K562 (cell line): ENCODE results near the gene CNR1.

ENCODE experiments used
- CEBPZ ChIP-seq: fragments of 150-350 bp; IDR thresholded peaks from 2 replicates; pipeline ENCODE4 v1.6.1; 2014; ENCODE audit warnings: low read depth, mild to moderate bottlenecking, low read length, borderline replicate concordance
- CTCF ChIP-seq, 3 experiments: IDR thresholded peaks in 2 of 3; conservative IDR thresholded peaks in 1 of 3; 2 replicates each; pipeline ENCODE4 v1.5.1; 2011 to 2012; ENCODE audit warnings: low read length in 3 of 3, mild to moderate bottlenecking in 3 of 3, control low read depth in 2 of 3, improper control_type of control experiment in 1 of 3, inconsistent platforms in 1 of 3, low read depth in 1 of 3, mixed read lengths in 1 of 3, moderate library complexity in 1 of 3; ENCODE audit not compliant: insufficient read depth in 2 of 3
- IRF2 ChIP-seq: sonication (generic); formaldehyde crosslinking; IDR thresholded peaks from 2 replicates; pipeline ENCODE4 v1.8.1; 2022; ENCODE audit warnings: mild to moderate bottlenecking, missing genetic modification reagents
- JUND ChIP-seq, 2 experiments: IDR thresholded peaks; 2 replicates in 1 of 2; 3 replicates in 1 of 2; pipeline ENCODE4 v1.6.1; 2011; ENCODE audit warnings: borderline replicate concordance in 2 of 2, low read depth in 2 of 2, low read length in 2 of 2, improper control_type of control experiment in 1 of 2, missing biosample characterization in 1 of 2, missing genetic modification characterization in 1 of 2, missing genetic modification reagents in 1 of 2
- MEF2D ChIP-seq: conservative IDR thresholded peaks from 2 replicates; pipeline ENCODE4 v1.6.1; 2016; ENCODE audit warnings: low read depth, missing genetic modification characterization, missing compliant biosample characterization
- MLX ChIP-seq, 2 experiments: fragments of 450-650 bp in 1 of 2; sonication (generic) in 1 of 2; formaldehyde crosslinking; conservative IDR thresholded peaks; 2 replicates each; pipeline versions ENCODE4 v1.4.0 to v1.8.1; 2020 to 2022; ENCODE audit warnings: mild to moderate bottlenecking in 1 of 2, missing genetic modification reagents in 1 of 2
- POLR2A ChIP-seq: fragments of 450-650 bp; conservative IDR thresholded peaks from 2 replicates; pipeline ENCODE4 v1.6.1; 2016
- RBBP5 ChIP-seq: fragments of 200-600 bp; sonication (generic); IDR thresholded peaks from 2 replicates; pipeline ENCODE4 v1.6.1; 2012; ENCODE audit warnings: borderline replicate concordance, mild to moderate bottlenecking, low read length, control low read depth, inconsistent platforms; ENCODE audit not compliant: insufficient read depth, poor library complexity, severe bottlenecking
- RNF219 ChIP-seq: fragments of 250-450 bp; sonication (Bioruptor Pico); IDR thresholded peaks from 2 replicates; pipeline ENCODE4 v1.5.0; 2022; ENCODE audit warnings: mild to moderate bottlenecking
- STAT5A ChIP-seq: IDR thresholded peaks from 2 replicates; pipeline ENCODE4 v1.6.1; 2012; ENCODE audit warnings: low read length, inconsistent platforms, borderline replicate concordance
- TEAD2 ChIP-seq: fragments of 450-650 bp; IDR thresholded peaks from 2 replicates; pipeline ENCODE4 v1.6.1; 2016; ENCODE audit warnings: missing genetic modification characterization, control low read depth, missing compliant biosample characterization
- USF1 ChIP-seq: sonication (generic); formaldehyde crosslinking; IDR thresholded peaks from 2 replicates; pipeline ENCODE4 v1.9.0; 2022; ENCODE audit warnings: mild to moderate bottlenecking, missing genetic modification reagents
- ZNF780A ChIP-seq: fragments of 250-450 bp; sonication (Bioruptor Pico); IDR thresholded peaks from 2 replicates; pipeline ENCODE4 v1.5.0; 2021; ENCODE audit warnings: mild to moderate bottlenecking
- ZNF785 ChIP-seq: fragments of 250-450 bp; sonication (Bioruptor Pico); IDR thresholded peaks from 2 replicates; pipeline ENCODE4 v1.4.0; 2020; ENCODE audit warnings: mild to moderate bottlenecking

GRCh38 chr6:88115307-88115706 is 50.8 kb downstream of the CNR1 start:
- TF ChIP-seq RNF219 (CRISPR knock-in tag) (no peak), STAT5A (no peak), RBBP5 (no peak), ZNF785 (CRISPR knock-in tag) (no peak), CTCF (IDR thresholded peaks at IDR 0.05 in 2 of 3, conservative IDR thresholded peaks at IDR 0.05 in 1 of 3; ENCODE audit: insufficient read depth in 2 of 3, low read depth in 1 of 3, low read length in 3 of 3) (no peak), IRF2 (no peak), MLX (CRISPR knock-in tag; conservative IDR thresholded peaks at IDR 0.05) (no peak), MEF2D (tag) (no peak), USF1 (CRISPR knock-in tag) (no peak), JUND (IDR thresholded peaks at IDR 0.05; ENCODE audit: borderline replicate concordance, low read depth, low read length) (no peak), JUND (tag; IDR thresholded peaks at IDR 0.05; ENCODE audit: borderline replicate concordance, low read depth, low read length) (no peak), ZNF780A (CRISPR knock-in tag) (no peak), TEAD2 (tag) (no peak), CEBPZ (no peak), POLR2A (no peak)
